Measurements from ENCODE around the gene SLC18A2.

GRCh38 chr10:117250411-117250810 lies 9.5 kb downstream of the SLC18A2 start:
- no peak for TF ChIP-seq POLR2A (IDR thresholded peaks at IDR 0.05; ENCODE audit: low read depth)
- no peak for TF ChIP-seq EP300 (IDR thresholded peaks at IDR 0.05)

Data from esophagus muscularis mucosa (tissue), 2 donors.